ENCODE measurements around the gene KIF26A. TPM values are rescaled to one million over a fixed set of nuclear protein-coding genes. Genes with fewer than 3 reads are reported as not detected.
A peak's percentile ranks its signal among the peaks of the same experiment; 100 is the strongest.

Gene KIF26A
- polyA plus RNA-seq, 1 donor from 2014 or later = 11.2 TPM

DNA sequence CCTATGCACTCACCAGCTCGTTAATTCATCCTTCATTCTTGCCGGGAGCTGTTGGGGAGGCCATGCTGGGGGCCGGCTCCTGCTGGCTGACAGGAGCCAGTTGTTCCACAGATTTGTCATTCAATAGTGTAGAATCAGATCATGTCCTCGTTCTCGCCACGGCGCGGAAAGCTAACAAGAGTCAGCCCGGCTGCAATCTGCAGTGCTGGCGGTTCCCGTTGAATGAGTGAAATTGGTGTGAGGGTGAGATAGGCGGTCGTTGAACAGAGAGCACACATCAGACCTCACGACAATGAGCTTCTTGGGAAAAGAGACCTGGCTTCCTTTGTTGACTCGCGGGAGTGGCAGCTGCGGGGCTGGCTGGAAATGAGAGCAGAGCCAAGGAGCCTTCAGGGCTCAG, 57.5 kb downstream of the KIF26A start:
- no peaks in the 10 kb centered on the region for H3K36me3 ChIP-seq (ENCODE audit: insufficient read depth, low read length)
- H3K27me3 ChIP-seq (ENCODE audit: insufficient read depth, low read depth, low read length) = no peaks in the 10 kb centered on the region
- H3K9ac ChIP-seq (ENCODE audit: low read length) = peak overlapping the region; percentile 52
- H3K4me2 ChIP-seq (ENCODE audit: low read length) = peak overlapping the region; percentile 14
- no peaks in the 10 kb centered on the region for H3K79me2 ChIP-seq (replicated peaks; ENCODE audit: insufficient read depth, low read length)
- H3F3A ChIP-seq (ENCODE audit: insufficient read depth, low read length, poor library complexity, severe bottlenecking) = no peaks in the 10 kb centered on the region
- no peaks in the 10 kb centered on the region for H3K9me3 ChIP-seq (ENCODE audit: low read length)
- TF ChIP-seq EZH2 (IDR thresholded peaks at IDR 0.05; ENCODE audit: borderline replicate concordance, insufficient read depth, low read length, poor library complexity, severe bottlenecking) (no peak), EP300 (conservative IDR thresholded peaks at IDR 0.05; ENCODE audit: poor library complexity, severe bottlenecking) (peak; percentile 67), TAF1 (IDR thresholded peaks at IDR 0.05; ENCODE audit: low read depth) (no peak), MXI1 (conservative IDR thresholded peaks at IDR 0.05; ENCODE audit: poor library complexity, severe bottlenecking) (no peak), RAD21 (conservative IDR thresholded peaks at IDR 0.05) (peak; percentile 38), SMC3 (conservative IDR thresholded peaks at IDR 0.05; ENCODE audit: poor library complexity) (peak; percentile 49), POLR2AphosphoS5 (IDR thresholded peaks at IDR 0.05) (peak; percentile 80)
- TF ChIP-seq, protein P1, sequence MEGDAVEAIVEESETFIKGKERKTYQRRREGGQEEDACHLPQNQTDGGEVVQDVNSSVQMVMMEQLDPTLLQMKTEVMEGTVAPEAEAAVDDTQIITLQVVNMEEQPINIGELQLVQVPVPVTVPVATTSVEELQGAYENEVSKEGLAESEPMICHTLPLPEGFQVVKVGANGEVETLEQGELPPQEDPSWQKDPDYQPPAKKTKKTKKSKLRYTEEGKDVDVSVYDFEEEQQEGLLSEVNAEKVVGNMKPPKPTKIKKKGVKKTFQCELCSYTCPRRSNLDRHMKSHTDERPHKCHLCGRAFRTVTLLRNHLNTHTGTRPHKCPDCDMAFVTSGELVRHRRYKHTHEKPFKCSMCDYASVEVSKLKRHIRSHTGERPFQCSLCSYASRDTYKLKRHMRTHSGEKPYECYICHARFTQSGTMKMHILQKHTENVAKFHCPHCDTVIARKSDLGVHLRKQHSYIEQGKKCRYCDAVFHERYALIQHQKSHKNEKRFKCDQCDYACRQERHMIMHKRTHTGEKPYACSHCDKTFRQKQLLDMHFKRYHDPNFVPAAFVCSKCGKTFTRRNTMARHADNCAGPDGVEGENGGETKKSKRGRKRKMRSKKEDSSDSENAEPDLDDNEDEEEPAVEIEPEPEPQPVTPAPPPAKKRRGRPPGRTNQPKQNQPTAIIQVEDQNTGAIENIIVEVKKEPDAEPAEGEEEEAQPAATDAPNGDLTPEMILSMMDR (IDR thresholded peaks at IDR 0.05; ENCODE audit: poor library complexity, severe bottlenecking) = no peak
- TF ChIP-seq, protein P2, sequence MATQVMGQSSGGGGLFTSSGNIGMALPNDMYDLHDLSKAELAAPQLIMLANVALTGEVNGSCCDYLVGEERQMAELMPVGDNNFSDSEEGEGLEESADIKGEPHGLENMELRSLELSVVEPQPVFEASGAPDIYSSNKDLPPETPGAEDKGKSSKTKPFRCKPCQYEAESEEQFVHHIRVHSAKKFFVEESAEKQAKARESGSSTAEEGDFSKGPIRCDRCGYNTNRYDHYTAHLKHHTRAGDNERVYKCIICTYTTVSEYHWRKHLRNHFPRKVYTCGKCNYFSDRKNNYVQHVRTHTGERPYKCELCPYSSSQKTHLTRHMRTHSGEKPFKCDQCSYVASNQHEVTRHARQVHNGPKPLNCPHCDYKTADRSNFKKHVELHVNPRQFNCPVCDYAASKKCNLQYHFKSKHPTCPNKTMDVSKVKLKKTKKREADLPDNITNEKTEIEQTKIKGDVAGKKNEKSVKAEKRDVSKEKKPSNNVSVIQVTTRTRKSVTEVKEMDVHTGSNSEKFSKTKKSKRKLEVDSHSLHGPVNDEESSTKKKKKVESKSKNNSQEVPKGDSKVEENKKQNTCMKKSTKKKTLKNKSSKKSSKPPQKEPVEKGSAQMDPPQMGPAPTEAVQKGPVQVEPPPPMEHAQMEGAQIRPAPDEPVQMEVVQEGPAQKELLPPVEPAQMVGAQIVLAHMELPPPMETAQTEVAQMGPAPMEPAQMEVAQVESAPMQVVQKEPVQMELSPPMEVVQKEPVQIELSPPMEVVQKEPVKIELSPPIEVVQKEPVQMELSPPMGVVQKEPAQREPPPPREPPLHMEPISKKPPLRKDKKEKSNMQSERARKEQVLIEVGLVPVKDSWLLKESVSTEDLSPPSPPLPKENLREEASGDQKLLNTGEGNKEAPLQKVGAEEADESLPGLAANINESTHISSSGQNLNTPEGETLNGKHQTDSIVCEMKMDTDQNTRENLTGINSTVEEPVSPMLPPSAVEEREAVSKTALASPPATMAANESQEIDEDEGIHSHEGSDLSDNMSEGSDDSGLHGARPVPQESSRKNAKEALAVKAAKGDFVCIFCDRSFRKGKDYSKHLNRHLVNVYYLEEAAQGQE (IDR thresholded peaks at IDR 0.05; ENCODE audit: borderline replicate concordance) = peak; percentile 73
- H3K9me2 ChIP-seq (ENCODE audit: insufficient read depth, low read length) = no peaks in the 10 kb centered on the region
- H2AFZ ChIP-seq (ENCODE audit: low read depth, low read length) = peak overlapping the region; percentile 21
- no peaks in the 10 kb centered on the region for H4K20me1 ChIP-seq (ENCODE audit: insufficient read depth)
- peak overlapping the region; percentile 82 for H3K27ac ChIP-seq (ENCODE audit: low read length)
- H3K4me3 ChIP-seq (ENCODE audit: low read length) = peak overlapping the region; percentile 22

DNA sequence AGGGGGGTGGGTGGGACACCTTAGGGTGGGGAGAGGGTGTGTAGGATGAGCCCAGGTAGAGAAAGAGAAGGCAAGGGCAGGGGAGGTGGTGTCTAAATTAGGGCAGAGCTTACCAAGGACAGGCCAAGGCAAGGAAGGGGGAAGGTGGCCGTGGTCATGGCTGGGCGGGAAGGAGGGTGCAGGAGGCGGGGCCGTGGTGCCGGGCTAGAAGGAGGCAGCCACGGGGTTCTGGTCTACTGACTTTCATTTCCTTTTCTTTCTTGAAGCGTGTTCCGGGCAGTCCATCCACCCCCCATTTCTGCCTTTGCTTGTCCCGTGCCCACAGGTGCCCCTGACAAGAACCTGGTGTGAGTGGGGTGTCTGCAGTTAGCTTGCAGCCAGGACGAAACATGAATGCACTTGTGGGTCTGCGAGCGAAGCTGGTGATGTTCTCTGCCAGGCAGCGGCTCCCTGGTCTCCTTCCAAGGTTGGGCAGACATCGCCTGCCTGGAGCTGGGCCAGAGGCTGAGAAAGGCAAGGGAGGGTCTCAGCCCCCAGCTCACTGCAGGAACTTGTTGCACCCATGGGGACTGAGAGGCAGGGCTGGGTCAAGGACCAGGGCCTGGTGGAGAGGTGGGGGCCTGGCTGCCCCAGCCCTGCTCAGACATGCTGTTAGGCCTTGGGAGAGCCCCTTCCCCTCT, 58.2 kb downstream of the KIF26A start:
- Histone ChIP-seq H3K4me2 (ENCODE audit: low read length) (no peak overlapping the region), H3K79me2 (replicated peaks; ENCODE audit: insufficient read depth, low read length) (no peaks in the 10 kb centered on the region), H3K9ac (ENCODE audit: low read length) (peak overlapping the region; percentile 52), H3K27me3 (ENCODE audit: insufficient read depth, low read depth, low read length) (no peaks in the 10 kb centered on the region), H4K20me1 (ENCODE audit: insufficient read depth) (no peaks in the 10 kb centered on the region), H3K36me3 (ENCODE audit: insufficient read depth, low read length) (no peaks in the 10 kb centered on the region), H3F3A (ENCODE audit: insufficient read depth, low read length, poor library complexity, severe bottlenecking) (no peaks in the 10 kb centered on the region), H3K4me3 (ENCODE audit: low read length) (no peak overlapping the region), H3K27ac (ENCODE audit: low read length) (peak overlapping the region; percentile 82), H3K9me2 (ENCODE audit: insufficient read depth, low read length) (no peaks in the 10 kb centered on the region), H2AFZ (ENCODE audit: low read depth, low read length) (peak overlapping the region; percentile 21), H3K9me3 (ENCODE audit: low read length) (no peaks in the 10 kb centered on the region)
- no peak for TF ChIP-seq POLR2AphosphoS5 (IDR thresholded peaks at IDR 0.05)
- TF ChIP-seq EP300 (conservative IDR thresholded peaks at IDR 0.05; ENCODE audit: poor library complexity, severe bottlenecking) = no peak
- no peak for TF ChIP-seq TAF1 (IDR thresholded peaks at IDR 0.05; ENCODE audit: low read depth)
- no peak for TF ChIP-seq MXI1 (conservative IDR thresholded peaks at IDR 0.05; ENCODE audit: poor library complexity, severe bottlenecking)
- no peak for TF ChIP-seq RAD21 (conservative IDR thresholded peaks at IDR 0.05)
- no peak for TF ChIP-seq EZH2 (IDR thresholded peaks at IDR 0.05; ENCODE audit: borderline replicate concordance, insufficient read depth, low read length, poor library complexity, severe bottlenecking)
- TF ChIP-seq, protein P2 (IDR thresholded peaks at IDR 0.05; ENCODE audit: borderline replicate concordance) = no peak
- TF ChIP-seq, protein P1 (IDR thresholded peaks at IDR 0.05; ENCODE audit: poor library complexity, severe bottlenecking) = no peak
- TF ChIP-seq SMC3 (conservative IDR thresholded peaks at IDR 0.05; ENCODE audit: poor library complexity) = no peak
